Measurements from ENCODE around the gene KIF2C.
A peak's percentile ranks its signal among the peaks of the same experiment; 100 is the strongest.

Gene KIF2C

DNA sequence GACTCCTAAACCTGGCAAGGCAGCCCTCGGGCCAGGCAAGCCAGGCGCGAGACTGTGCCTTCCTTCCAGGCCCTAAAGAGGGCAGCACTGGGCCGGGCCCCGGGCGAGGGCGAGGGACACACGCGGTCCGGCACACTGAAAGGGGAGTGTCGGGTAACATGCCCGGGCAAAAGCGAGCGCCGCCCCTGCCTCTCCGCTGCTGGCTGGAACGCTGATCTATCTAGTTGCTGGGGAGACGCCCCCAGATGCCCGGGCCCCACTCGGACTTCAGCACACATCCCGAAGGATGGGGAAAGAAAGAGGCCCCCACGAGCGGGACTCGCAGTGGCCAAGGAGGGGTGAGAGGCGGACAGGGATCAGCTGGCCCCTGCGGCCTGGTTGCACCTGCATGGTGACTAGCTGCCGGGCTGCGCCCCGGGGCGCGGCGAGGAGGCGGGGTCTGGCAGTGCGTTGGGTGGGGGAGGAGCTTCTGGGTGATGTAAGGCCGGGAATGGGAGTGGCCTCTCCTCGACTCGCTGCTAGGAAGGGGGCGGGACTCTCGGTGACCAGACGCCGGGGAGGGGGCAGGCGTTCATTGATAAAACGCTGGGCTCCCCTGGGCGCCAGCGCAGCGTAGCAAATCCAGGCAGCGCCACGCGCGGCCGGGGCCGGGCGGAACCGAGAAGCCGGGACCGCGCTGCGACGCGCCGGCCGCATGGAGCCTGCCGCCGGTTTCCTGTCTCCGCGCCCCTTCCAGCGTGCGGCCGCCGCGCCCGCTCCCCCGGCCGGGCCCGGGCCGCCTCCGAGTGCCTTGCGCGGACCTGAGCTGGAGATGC lies 60.3 kb downstream of the KIF2C start, which contains the start of gene PLK3:
PLK3 (plus strand) TSS at position 608 of the 815 bp plus-strand sequence; CDS start at position 695, 87 bp downstream.
- Histone ChIP-seq H2AFZ (ENCODE audit: low read length) (peak within 1 kb of the TSS; percentile 86), H3K4me3 (ENCODE audit: low read length) (peak within 1 kb of the TSS; percentile 81), H3K9me3 (replicated peaks; ENCODE audit: insufficient read depth, low read length) (no peaks in the 10 kb centered on the region), H3K27ac (ENCODE audit: low read length) (peak within 1 kb of the TSS; percentile 82), H3K4me1 (ENCODE audit: low read length) (peaks cover 4% of the 10 kb centered on the region; the same call in 1 of the 2 replicates), H3K9me2 (replicated peaks; ENCODE audit: insufficient read depth, low read length) (no peaks in the 10 kb centered on the region), H3K79me2 (ENCODE audit: low read length) (peaks cover 5% of the 10 kb centered on the region; the same call in 1 of the 2 replicates), H3K36me3 (replicated peaks; ENCODE audit: insufficient read depth, low read length) (no peaks in the 10 kb centered on the region), H3F3A (ENCODE audit: insufficient read depth, low read length) (peaks cover 5% of the 10 kb centered on the region; the same call in 1 of the 2 replicates), H4K20me1 (ENCODE audit: insufficient read depth, low read length) (no peaks in the 10 kb centered on the region), H3K4me2 (ENCODE audit: low read depth, low read length) (peak within 1 kb of the TSS; percentile 98), H3K27me3 (replicated peaks; ENCODE audit: insufficient read depth, low read length) (no peaks in the 10 kb centered on the region), H3K9ac (ENCODE audit: low read length) (peak within 1 kb of the TSS; percentile 72)
- peak; percentile 97 for DNase-seq
- TF ChIP-seq EZH2phosphoT487 (IDR thresholded peaks at IDR 0.05; ENCODE audit: low read length) = no peak
- TF ChIP-seq EZH2 (optimal IDR thresholded peaks at IDR 0.05; ENCODE audit: low read depth, low read length) = no peak
- TF ChIP-seq CTCF (IDR thresholded peaks at IDR 0.05; ENCODE audit: low read length) = peak; percentile 87

- Histone ChIP-seq H3K27ac (ENCODE audit: low read length) (no peak overlapping the region), H3K4me3 (ENCODE audit: low read length) (no peak overlapping the region), H3K79me2 (ENCODE audit: low read length) (peaks cover 5% of the 10 kb centered on the region; the same call in 1 of the 2 replicates)
Measured at GRCh38 chr1:44801491-44802305, 62.1 kb downstream of the KIF2C start.

More at GRCh38 chr1:44801491-44802305, 62.1 kb downstream of the KIF2C start:
- Histone ChIP-seq H3K36me3 (replicated peaks; ENCODE audit: insufficient read depth, low read length) (no peaks in the 10 kb centered on the region), H2AFZ (ENCODE audit: low read length) (no peak overlapping the region), H3K4me2 (ENCODE audit: low read depth, low read length) (no peak overlapping the region), H3F3A (ENCODE audit: insufficient read depth, low read length) (peaks cover 5% of the 10 kb centered on the region; the same call in 1 of the 2 replicates), H3K9me2 (replicated peaks; ENCODE audit: insufficient read depth, low read length) (no peaks in the 10 kb centered on the region), H4K20me1 (ENCODE audit: insufficient read depth, low read length) (no peaks in the 10 kb centered on the region), H3K27me3 (replicated peaks; ENCODE audit: insufficient read depth, low read length) (no peaks in the 10 kb centered on the region), H3K9ac (ENCODE audit: low read length) (no peak overlapping the region), H3K4me1 (ENCODE audit: low read length) (peaks cover 4% of the 10 kb centered on the region; the same call in 1 of the 2 replicates), H3K9me3 (replicated peaks; ENCODE audit: insufficient read depth, low read length) (no peaks in the 10 kb centered on the region)
- TF ChIP-seq EZH2phosphoT487 (IDR thresholded peaks at IDR 0.05; ENCODE audit: low read length) = no peak
- no peak for TF ChIP-seq EZH2 (optimal IDR thresholded peaks at IDR 0.05; ENCODE audit: low read depth, low read length)
- no peak for TF ChIP-seq CTCF (IDR thresholded peaks at IDR 0.05; ENCODE audit: low read length)
- DNase-seq = no peak

Measured in MM.1S (cell line).